WTC11 (cell line): ENCODE results near the gene ADARB2. TPM values are rescaled to one million over a fixed set of nuclear protein-coding genes. Genes with fewer than 3 reads are reported as not detected.

ENCODE experiments used
- ATAC-seq: fragments of 200-7000 bp; cut with Tn5 transposase; 2 replicates; pipeline ENCODE4 v1.10.0; 2021; ENCODE audit warnings: mild to moderate bottlenecking, moderate library complexity
- CTCF ChIA-PET: fragments of 300-600 bp; sonication (Branson Sonifier 250); formaldehyde crosslinking; loops from one replicate; lab custom pipeline; 2021; ENCODE audit warnings: antibody characterized with exemption; lab: Charles Lee
- POLR2A ChIA-PET: fragments of 350-600 bp; sonication (Branson Sonifier 250); formaldehyde crosslinking; loops from one replicate; lab custom pipeline; 2021; ENCODE audit warnings: antibody characterized with exemption; lab: Charles Lee
- DNase-seq: peaks from one replicate; pipeline ENCODE4 v3.0.0; 2021; ENCODE audit warnings: low spot score
- H3K27ac Mint-ChIP-seq: 2 replicates; pipeline ENCODE4 v1.8.0; 2021; ENCODE audit warnings: mixed read lengths
- H3K27me3 Mint-ChIP-seq: 2 replicates; pipeline ENCODE4 v1.8.0; 2021; ENCODE audit warnings: low read depth, mild to moderate bottlenecking, moderate library complexity, mixed read lengths
- H3K36me3 Mint-ChIP-seq: 2 replicates; pipeline ENCODE4 v1.8.0; 2021; ENCODE audit warnings: mixed read lengths
- H3K4me1 Mint-ChIP-seq: 2 replicates; pipeline ENCODE4 v1.8.0; 2022; ENCODE audit warnings: mixed read lengths
- H3K4me3 Mint-ChIP-seq: 2 replicates; pipeline ENCODE4 v1.8.0; 2021; ENCODE audit warnings: mild to moderate bottlenecking, moderate library complexity, mixed read lengths
- H3K9me3 Mint-ChIP-seq: 2 replicates; pipeline ENCODE4 v1.8.0; 2021; ENCODE audit warnings: mixed read lengths
- ESRRA ChIP-seq: sonication (generic); formaldehyde crosslinking; IDR thresholded peaks from 2 replicates; pipeline ENCODE4 v1.8.1; 2022; ENCODE audit warnings: mild to moderate bottlenecking, missing genetic modification reagents, borderline replicate concordance
- GABPB1 ChIP-seq: sonication (generic); formaldehyde crosslinking; IDR thresholded peaks from 2 replicates; pipeline ENCODE4 v1.8.1; 2023; ENCODE audit warnings: mild to moderate bottlenecking, missing genetic modification reagents
- GTF2I ChIP-seq: fragments of 250-450 bp; sonication (Bioruptor Pico); conservative IDR thresholded peaks from 2 replicates; pipeline ENCODE4 v1.4.0; 2021; ENCODE audit warnings: mild to moderate bottlenecking
- IRF2 ChIP-seq: sonication (generic); formaldehyde crosslinking; IDR thresholded peaks from 2 replicates; pipeline ENCODE4 v1.8.0; 2022; ENCODE audit warnings: low read depth, missing genetic modification reagents, borderline replicate concordance
- KAT7 ChIP-seq: sonication (generic); formaldehyde crosslinking; IDR thresholded peaks from 2 replicates; pipeline ENCODE4 v1.8.1; 2023; ENCODE audit warnings: missing genetic modification reagents, mild to moderate bottlenecking, borderline replicate concordance
- MYBL2 ChIP-seq: sonication (generic); formaldehyde crosslinking; IDR thresholded peaks from 2 replicates; pipeline ENCODE4 v1.8.1; 2023; ENCODE audit warnings: mild to moderate bottlenecking, moderate library complexity, missing genetic modification reagents
- OVOL2 ChIP-seq: fragments of 250-450 bp; sonication (Bioruptor Pico); IDR thresholded peaks from 2 replicates; pipeline ENCODE4 v1.9.0; 2021; ENCODE audit warnings: mild to moderate bottlenecking, borderline replicate concordance
- TEAD1 ChIP-seq: sonication (generic); formaldehyde crosslinking; IDR thresholded peaks from 2 replicates; pipeline ENCODE4 v1.8.0; 2022; ENCODE audit warnings: mild to moderate bottlenecking, missing genetic modification reagents
- TEAD4 ChIP-seq: sonication (generic); formaldehyde crosslinking; IDR thresholded peaks from 2 replicates; pipeline ENCODE4 v1.8.0; 2022; ENCODE audit warnings: mild to moderate bottlenecking, missing genetic modification reagents
- ZBTB21 ChIP-seq: sonication (generic); formaldehyde crosslinking; IDR thresholded peaks from 2 replicates; pipeline ENCODE4 v1.8.1; 2023; ENCODE audit warnings: mild to moderate bottlenecking, missing genetic modification reagents, borderline replicate concordance
- ZNF138 ChIP-seq: sonication (generic); formaldehyde crosslinking; conservative IDR thresholded peaks from 2 replicates; pipeline ENCODE4 v1.8.1; 2022; ENCODE audit warnings: mild to moderate bottlenecking, moderate library complexity, missing genetic modification reagents
- ZNF317 ChIP-seq: sonication (generic); formaldehyde crosslinking; IDR thresholded peaks from 2 replicates; pipeline ENCODE4 v1.8.1; 2023; ENCODE audit warnings: low read depth, mild to moderate bottlenecking, moderate library complexity, missing genetic modification reagents, borderline replicate concordance
- ZNF416 ChIP-seq: fragments of 250-450 bp; sonication (Bioruptor Pico); IDR thresholded peaks from 2 replicates; pipeline ENCODE4 v1.9.0; 2021; ENCODE audit warnings: mild to moderate bottlenecking, inconsistent platforms
- total RNA-seq: library from RNA; stranded (reverse); gene quantifications from 3 replicates; pipeline ENCODE4 v1.2.3, GENCODE V29; 2021
- TF ChIP-seq, protein P1 (sequence below): sonication (generic); formaldehyde crosslinking; IDR thresholded peaks from 2 replicates; pipeline ENCODE4 v1.8.0; 2022; ENCODE audit warnings: mild to moderate bottlenecking, missing genetic modification reagents
- TF ChIP-seq, protein P2 (sequence below): fragments of 200-600 bp; IDR thresholded peaks from 2 replicates; pipeline ENCODE4 v1.8.0; 2022; ENCODE audit warnings: antibody characterized with exemption
- TF ChIP-seq, protein P3 (sequence below): sonication (generic); formaldehyde crosslinking; IDR thresholded peaks from 2 replicates; pipeline ENCODE4 v1.8.1; 2022; ENCODE audit warnings: low read depth, mild to moderate bottlenecking, moderate library complexity, missing genetic modification reagents, borderline replicate concordance
- TF ChIP-seq, protein P4 (sequence below): sonication (generic); formaldehyde crosslinking; IDR thresholded peaks from 2 replicates; pipeline ENCODE4 v1.8.1; 2023; ENCODE audit warnings: mild to moderate bottlenecking, moderate library complexity, missing genetic modification reagents
- TF ChIP-seq, protein P5 (sequence below): sonication (generic); formaldehyde crosslinking; IDR thresholded peaks from 2 replicates; pipeline ENCODE4 v1.8.0; 2023; ENCODE audit warnings: mild to moderate bottlenecking, missing genetic modification reagents

Gene ADARB2
- total RNA-seq, 1 experiment from 2014 or later, result 3.7 TPM

DNA sequence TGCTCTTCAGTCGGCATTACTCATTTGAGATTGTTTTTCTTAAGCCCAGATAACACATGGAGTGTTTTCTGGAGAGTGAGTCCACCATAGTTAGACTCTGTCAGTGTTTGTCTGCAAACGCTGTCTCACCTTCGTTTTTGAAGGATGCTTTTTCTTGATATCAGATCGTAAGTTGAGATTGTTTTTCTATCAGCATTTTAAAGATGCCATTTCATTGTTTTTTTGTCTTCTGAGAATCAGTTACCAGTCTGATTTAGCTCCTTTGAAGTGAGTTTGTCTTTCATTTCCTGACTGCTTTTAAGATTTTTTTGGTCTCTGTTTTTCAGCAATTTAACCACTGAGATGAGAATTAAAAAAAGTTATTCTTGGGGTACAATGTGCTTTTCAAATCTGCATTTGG is 543.8 kb downstream of the ADARB2 start:
- DNase-seq, result no peak
- no peak for TF ChIP-seq ESRRA
- no peak for TF ChIP-seq MYBL2 (CRISPR knock-in tag)
- Mint-ChIP-seq H3K9me3 (no peaks in the 10 kb centered on the region), H3K27ac (no peak overlapping the region), H3K4me3 (no peak overlapping the region), H3K27me3 (peaks cover 9% of the 10 kb centered on the region; the same call in 1 of the 2 replicates), H3K36me3 (no peaks in the 10 kb centered on the region), H3K4me1 (peaks cover 30% of the 10 kb centered on the region)
- ChIA-PET POLR2A (no interaction called here), CTCF (no interaction called here)
- ATAC-seq, result no peak

DNA sequence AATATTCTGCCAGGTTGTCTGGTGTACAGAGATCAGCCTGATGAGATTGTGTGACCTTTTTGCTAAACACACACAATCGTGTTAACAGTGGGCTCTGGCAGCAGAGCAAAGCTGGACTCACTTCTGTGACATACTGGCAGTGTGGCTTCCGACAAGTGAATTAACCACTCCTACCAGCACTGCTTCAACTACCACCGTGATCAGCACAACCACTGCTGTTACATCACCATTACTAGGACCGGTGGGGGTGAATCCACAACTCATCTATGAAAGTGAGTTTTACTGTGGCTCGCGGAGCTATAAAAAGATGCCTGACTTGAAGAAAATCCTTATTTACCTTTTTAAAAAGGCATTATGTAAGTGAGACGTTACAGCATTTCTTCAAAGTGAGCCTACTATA is 545.6 kb downstream of the ADARB2 start:
- ATAC-seq (no peak), DNase-seq (no peak)
- TF ChIP-seq, protein P1, sequence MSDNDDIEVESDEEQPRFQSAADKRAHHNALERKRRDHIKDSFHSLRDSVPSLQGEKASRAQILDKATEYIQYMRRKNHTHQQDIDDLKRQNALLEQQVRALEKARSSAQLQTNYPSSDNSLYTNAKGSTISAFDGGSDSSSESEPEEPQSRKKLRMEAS (CRISPR knock-in tag), result no peak
- TF ChIP-seq, protein P2, sequence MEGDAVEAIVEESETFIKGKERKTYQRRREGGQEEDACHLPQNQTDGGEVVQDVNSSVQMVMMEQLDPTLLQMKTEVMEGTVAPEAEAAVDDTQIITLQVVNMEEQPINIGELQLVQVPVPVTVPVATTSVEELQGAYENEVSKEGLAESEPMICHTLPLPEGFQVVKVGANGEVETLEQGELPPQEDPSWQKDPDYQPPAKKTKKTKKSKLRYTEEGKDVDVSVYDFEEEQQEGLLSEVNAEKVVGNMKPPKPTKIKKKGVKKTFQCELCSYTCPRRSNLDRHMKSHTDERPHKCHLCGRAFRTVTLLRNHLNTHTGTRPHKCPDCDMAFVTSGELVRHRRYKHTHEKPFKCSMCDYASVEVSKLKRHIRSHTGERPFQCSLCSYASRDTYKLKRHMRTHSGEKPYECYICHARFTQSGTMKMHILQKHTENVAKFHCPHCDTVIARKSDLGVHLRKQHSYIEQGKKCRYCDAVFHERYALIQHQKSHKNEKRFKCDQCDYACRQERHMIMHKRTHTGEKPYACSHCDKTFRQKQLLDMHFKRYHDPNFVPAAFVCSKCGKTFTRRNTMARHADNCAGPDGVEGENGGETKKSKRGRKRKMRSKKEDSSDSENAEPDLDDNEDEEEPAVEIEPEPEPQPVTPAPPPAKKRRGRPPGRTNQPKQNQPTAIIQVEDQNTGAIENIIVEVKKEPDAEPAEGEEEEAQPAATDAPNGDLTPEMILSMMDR, result no peak
- no peak for TF ChIP-seq OVOL2 (CRISPR knock-in tag)
- TF ChIP-seq GTF2I (CRISPR knock-in tag), result no peak
- TF ChIP-seq, protein P3, sequence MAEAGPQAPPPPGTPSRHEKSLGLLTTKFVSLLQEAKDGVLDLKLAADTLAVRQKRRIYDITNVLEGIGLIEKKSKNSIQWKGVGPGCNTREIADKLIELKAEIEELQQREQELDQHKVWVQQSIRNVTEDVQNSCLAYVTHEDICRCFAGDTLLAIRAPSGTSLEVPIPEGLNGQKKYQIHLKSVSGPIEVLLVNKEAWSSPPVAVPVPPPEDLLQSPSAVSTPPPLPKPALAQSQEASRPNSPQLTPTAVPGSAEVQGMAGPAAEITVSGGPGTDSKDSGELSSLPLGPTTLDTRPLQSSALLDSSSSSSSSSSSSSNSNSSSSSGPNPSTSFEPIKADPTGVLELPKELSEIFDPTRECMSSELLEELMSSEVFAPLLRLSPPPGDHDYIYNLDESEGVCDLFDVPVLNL, result no peak
- TF ChIP-seq, protein P4, sequence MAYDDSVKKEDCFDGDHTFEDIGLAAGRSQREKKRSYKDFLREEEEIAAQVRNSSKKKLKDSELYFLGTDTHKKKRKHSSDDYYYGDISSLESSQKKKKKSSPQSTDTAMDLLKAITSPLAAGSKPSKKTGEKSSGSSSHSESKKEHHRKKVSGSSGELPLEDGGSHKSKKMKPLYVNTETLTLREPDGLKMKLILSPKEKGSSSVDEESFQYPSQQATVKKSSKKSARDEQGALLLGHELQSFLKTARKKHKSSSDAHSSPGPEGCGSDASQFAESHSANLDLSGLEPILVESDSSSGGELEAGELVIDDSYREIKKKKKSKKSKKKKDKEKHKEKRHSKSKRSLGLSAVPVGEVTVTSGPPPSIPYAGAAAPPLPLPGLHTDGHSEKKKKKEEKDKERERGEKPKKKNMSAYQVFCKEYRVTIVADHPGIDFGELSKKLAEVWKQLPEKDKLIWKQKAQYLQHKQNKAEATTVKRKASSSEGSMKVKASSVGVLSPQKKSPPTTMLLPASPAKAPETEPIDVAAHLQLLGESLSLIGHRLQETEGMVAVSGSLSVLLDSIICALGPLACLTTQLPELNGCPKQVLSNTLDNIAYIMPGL (CRISPR knock-in tag), result no peak
- no peak for TF ChIP-seq IRF2 (CRISPR knock-in tag)
- TF ChIP-seq GABPB1 (CRISPR knock-in tag), result no peak
- no peak for TF ChIP-seq ZBTB21 (CRISPR knock-in tag)
- no peak for TF ChIP-seq TEAD1 (CRISPR knock-in tag)
- TF ChIP-seq TEAD4 (CRISPR knock-in tag), result no peak
- TF ChIP-seq ZNF416 (CRISPR knock-in tag), result no peak
- TF ChIP-seq, protein P5, sequence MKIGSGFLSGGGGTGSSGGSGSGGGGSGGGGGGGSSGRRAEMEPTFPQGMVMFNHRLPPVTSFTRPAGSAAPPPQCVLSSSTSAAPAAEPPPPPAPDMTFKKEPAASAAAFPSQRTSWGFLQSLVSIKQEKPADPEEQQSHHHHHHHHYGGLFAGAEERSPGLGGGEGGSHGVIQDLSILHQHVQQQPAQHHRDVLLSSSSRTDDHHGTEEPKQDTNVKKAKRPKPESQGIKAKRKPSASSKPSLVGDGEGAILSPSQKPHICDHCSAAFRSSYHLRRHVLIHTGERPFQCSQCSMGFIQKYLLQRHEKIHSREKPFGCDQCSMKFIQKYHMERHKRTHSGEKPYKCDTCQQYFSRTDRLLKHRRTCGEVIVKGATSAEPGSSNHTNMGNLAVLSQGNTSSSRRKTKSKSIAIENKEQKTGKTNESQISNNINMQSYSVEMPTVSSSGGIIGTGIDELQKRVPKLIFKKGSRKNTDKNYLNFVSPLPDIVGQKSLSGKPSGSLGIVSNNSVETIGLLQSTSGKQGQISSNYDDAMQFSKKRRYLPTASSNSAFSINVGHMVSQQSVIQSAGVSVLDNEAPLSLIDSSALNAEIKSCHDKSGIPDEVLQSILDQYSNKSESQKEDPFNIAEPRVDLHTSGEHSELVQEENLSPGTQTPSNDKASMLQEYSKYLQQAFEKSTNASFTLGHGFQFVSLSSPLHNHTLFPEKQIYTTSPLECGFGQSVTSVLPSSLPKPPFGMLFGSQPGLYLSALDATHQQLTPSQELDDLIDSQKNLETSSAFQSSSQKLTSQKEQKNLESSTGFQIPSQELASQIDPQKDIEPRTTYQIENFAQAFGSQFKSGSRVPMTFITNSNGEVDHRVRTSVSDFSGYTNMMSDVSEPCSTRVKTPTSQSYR (CRISPR knock-in tag), result no peak
- TF ChIP-seq ZNF138, result no peak
- TF ChIP-seq ZNF317, result no peak
- no peak for TF ChIP-seq KAT7
- POLR2A ChIA-PET, result no interaction called here
- no peak overlapping the region for H3K4me3 Mint-ChIP-seq
- no peak overlapping the region for H3K27ac Mint-ChIP-seq
- CTCF ChIA-PET, result interaction anchor here (1.0 to 1.1 kb wide), 2 partner anchors 177 to 212 kb away, joined by 3 read pairs; no protein-coding TSS in a partner anchor
- no peaks in the 10 kb centered on the region for H3K9me3 Mint-ChIP-seq
- H3K36me3 Mint-ChIP-seq, result no peaks in the 10 kb centered on the region
- H3K27me3 Mint-ChIP-seq, result 0 out of 2 replicates have a peak, but pooled peaks cover 7% of the 10 kb centered on the region
- peaks cover 22% of the 10 kb centered on the region for H3K4me1 Mint-ChIP-seq
